Astrocyte (in vitro differentiated cells and primary cell): ENCODE measurements around the gene TMIE.

Experiments used
- EZH2 ChIP-seq: IDR thresholded peaks from 2 replicates; pipeline ENCODE4 v1.6.1; 2012; ENCODE audit warnings: mild to moderate bottlenecking, low read length, inconsistent platforms; ENCODE audit not compliant: insufficient read depth
- TF ChIP-seq, protein P1 (sequence below): IDR thresholded peaks from 2 replicates; pipeline ENCODE4 v1.5.1; 2011; ENCODE audit warnings: low read depth, mild to moderate bottlenecking, inconsistent platforms, low read length, moderate library complexity; ENCODE audit not compliant: insufficient read depth

DNA sequence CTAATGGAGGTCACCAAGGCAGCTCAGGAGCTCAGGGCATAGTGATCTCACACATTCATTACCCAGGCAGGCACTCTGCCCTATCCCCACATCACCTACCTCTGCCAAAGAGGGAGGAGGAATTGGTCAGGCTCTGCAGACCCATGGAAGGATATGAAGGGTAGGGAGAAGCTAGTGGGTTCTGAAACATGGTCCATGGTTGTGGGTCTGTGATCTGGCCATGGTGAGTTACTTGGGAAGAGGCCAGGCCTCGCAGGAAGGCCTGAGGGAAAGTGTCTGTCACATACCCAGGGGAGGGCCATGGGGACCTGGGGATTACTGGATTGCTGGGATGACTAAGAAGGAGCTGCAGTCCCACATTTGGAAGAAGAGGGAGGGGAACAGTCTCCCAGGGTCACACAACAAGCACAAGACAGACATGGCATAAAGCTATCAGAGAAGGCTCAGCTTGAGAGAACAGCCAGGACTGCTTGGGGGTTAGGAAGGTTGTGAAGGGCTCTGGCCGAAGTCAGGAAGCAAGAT is 17.9 kb downstream of the TMIE start:
- TF ChIP-seq, protein P1, sequence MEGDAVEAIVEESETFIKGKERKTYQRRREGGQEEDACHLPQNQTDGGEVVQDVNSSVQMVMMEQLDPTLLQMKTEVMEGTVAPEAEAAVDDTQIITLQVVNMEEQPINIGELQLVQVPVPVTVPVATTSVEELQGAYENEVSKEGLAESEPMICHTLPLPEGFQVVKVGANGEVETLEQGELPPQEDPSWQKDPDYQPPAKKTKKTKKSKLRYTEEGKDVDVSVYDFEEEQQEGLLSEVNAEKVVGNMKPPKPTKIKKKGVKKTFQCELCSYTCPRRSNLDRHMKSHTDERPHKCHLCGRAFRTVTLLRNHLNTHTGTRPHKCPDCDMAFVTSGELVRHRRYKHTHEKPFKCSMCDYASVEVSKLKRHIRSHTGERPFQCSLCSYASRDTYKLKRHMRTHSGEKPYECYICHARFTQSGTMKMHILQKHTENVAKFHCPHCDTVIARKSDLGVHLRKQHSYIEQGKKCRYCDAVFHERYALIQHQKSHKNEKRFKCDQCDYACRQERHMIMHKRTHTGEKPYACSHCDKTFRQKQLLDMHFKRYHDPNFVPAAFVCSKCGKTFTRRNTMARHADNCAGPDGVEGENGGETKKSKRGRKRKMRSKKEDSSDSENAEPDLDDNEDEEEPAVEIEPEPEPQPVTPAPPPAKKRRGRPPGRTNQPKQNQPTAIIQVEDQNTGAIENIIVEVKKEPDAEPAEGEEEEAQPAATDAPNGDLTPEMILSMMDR, result no peak
- no peak for TF ChIP-seq EZH2
